SK-N-SH (cell line): ENCODE measurements around the gene HIGD1C.

Experiments
- ELF1 ChIP-seq: IDR thresholded peaks from 2 replicates; pipeline ENCODE4 v1.4.0; 2012
- EP300 ChIP-seq, 2 experiments: IDR thresholded peaks; 2 replicates each; pipeline versions ENCODE4 v1.4.0 to v1.6.1; 2012; ENCODE audit warnings: borderline replicate concordance in 1 of 2, low read depth in 1 of 2, low read length in 1 of 2
- EZH2phosphoT487 ChIP-seq: fragments of 200-600 bp; sonication (generic); IDR thresholded peaks from 2 replicates; pipeline ENCODE4 v1.6.1; 2017; ENCODE audit warnings: low read depth, mixed run types, mild to moderate bottlenecking, antibody characterized with exemption, moderate library complexity, borderline replicate concordance
- FOSL2 ChIP-seq: IDR thresholded peaks from 2 replicates; pipeline ENCODE4 v1.4.0; 2012; ENCODE audit warnings: low read depth, mild to moderate bottlenecking, moderate library complexity, borderline replicate concordance
- FOXM1 ChIP-seq: IDR thresholded peaks from 2 replicates; pipeline ENCODE4 v1.4.0; 2012; ENCODE audit warnings: low read depth, mild to moderate bottlenecking
- GATA2 ChIP-seq: sonication (generic); formaldehyde crosslinking; IDR thresholded peaks from 2 replicates; pipeline ENCODE4 v1.5.0; 2020; ENCODE audit warnings: mild to moderate bottlenecking, missing genetic modification reagents
- JUND ChIP-seq: IDR thresholded peaks from 2 replicates; pipeline ENCODE4 v1.4.0; 2012
- POLR2AphosphoS5 ChIP-seq: IDR thresholded peaks from 2 replicates; pipeline ENCODE4 v1.6.1; 2012; ENCODE audit warnings: low read depth, low read length
- REST ChIP-seq: IDR thresholded peaks from 2 replicates; pipeline ENCODE4 v1.6.1; 2012; ENCODE audit warnings: mild to moderate bottlenecking, low read depth, low read length, moderate library complexity
- TEAD4 ChIP-seq: IDR thresholded peaks from 2 replicates; pipeline ENCODE4 v1.4.0; 2012; ENCODE audit warnings: mild to moderate bottlenecking, borderline replicate concordance; ENCODE audit not compliant: insufficient read depth
- USF1 ChIP-seq: IDR thresholded peaks from 2 replicates; pipeline ENCODE4 v1.4.0; 2012; ENCODE audit warnings: low read depth, borderline replicate concordance
- TF ChIP-seq, protein P1 (sequence below): fragments of 200-600 bp; sonication (generic); IDR thresholded peaks from 2 replicates; pipeline ENCODE4 v1.6.1; 2017; ENCODE audit warnings: antibody characterized with exemption, mild to moderate bottlenecking, moderate library complexity
- TF ChIP-seq, protein P2 (sequence below): fragments of 150-350 bp; IDR thresholded peaks from 2 replicates; pipeline ENCODE4 v1.6.1; 2017; ENCODE audit warnings: antibody characterized with exemption, low read length, low read depth, borderline replicate concordance

- TF ChIP-seq EZH2phosphoT487, result no peak
- TF ChIP-seq, protein P1, sequence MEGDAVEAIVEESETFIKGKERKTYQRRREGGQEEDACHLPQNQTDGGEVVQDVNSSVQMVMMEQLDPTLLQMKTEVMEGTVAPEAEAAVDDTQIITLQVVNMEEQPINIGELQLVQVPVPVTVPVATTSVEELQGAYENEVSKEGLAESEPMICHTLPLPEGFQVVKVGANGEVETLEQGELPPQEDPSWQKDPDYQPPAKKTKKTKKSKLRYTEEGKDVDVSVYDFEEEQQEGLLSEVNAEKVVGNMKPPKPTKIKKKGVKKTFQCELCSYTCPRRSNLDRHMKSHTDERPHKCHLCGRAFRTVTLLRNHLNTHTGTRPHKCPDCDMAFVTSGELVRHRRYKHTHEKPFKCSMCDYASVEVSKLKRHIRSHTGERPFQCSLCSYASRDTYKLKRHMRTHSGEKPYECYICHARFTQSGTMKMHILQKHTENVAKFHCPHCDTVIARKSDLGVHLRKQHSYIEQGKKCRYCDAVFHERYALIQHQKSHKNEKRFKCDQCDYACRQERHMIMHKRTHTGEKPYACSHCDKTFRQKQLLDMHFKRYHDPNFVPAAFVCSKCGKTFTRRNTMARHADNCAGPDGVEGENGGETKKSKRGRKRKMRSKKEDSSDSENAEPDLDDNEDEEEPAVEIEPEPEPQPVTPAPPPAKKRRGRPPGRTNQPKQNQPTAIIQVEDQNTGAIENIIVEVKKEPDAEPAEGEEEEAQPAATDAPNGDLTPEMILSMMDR, result no peak
- TF ChIP-seq, protein P2, sequence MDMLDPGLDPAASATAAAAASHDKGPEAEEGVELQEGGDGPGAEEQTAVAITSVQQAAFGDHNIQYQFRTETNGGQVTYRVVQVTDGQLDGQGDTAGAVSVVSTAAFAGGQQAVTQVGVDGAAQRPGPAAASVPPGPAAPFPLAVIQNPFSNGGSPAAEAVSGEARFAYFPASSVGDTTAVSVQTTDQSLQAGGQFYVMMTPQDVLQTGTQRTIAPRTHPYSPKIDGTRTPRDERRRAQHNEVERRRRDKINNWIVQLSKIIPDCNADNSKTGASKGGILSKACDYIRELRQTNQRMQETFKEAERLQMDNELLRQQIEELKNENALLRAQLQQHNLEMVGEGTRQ, result no peak
- TF ChIP-seq FOXM1, result no peak
- TF ChIP-seq TEAD4, result no peak
- TF ChIP-seq JUND, result no peak
- no peak for TF ChIP-seq USF1
- TF ChIP-seq REST, result no peak
- TF ChIP-seq FOSL2, result no peak
- no peak for TF ChIP-seq EP300 (IDR thresholded peaks at IDR 0.05; ENCODE audit: borderline replicate concordance in 1 of 2, low read depth in 1 of 2, low read length in 1 of 2)
- TF ChIP-seq GATA2, result no peak
- TF ChIP-seq POLR2AphosphoS5, result no peak
- no peak for TF ChIP-seq ELF1
These were observed 703 bp downstream of the HIGD1C start for GRCh38 chr12:50953047-50953446.
